ENCODE data around the gene SPACA4.

GRCh38 chr19:48627201-48627864 is 20.8 kb downstream of the SPACA4 start:
- TF ChIP-seq CTCF (IDR thresholded peaks at IDR 0.05) (no peak), SREBF2 (IDR thresholded peaks at IDR 0.05) (no peak), CEBPB (IDR thresholded peaks at IDR 0.05) (no peak), E2F6 (IDR thresholded peaks at IDR 0.05; ENCODE audit: borderline replicate concordance, low read depth) (no peak), POLR2AphosphoS2 (conservative IDR thresholded peaks at IDR 0.05; ENCODE audit: low read length) (no peak), NFE2L2 (conservative IDR thresholded peaks at IDR 0.05; ENCODE audit: low read length) (no peak), REST (IDR thresholded peaks at IDR 0.05) (no peak), JUNB (IDR thresholded peaks at IDR 0.05) (no peak), BHLHE40 (IDR thresholded peaks at IDR 0.05; ENCODE audit: low read depth, low read length) (no peak)
- TF ChIP-seq, protein P1, sequence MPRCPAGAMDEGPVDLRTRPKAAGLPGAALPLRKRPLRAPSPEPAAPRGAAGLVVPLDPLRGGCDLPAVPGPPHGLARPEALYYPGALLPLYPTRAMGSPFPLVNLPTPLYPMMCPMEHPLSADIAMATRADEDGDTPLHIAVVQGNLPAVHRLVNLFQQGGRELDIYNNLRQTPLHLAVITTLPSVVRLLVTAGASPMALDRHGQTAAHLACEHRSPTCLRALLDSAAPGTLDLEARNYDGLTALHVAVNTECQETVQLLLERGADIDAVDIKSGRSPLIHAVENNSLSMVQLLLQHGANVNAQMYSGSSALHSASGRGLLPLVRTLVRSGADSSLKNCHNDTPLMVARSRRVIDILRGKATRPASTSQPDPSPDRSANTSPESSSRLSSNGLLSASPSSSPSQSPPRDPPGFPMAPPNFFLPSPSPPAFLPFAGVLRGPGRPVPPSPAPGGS (IDR thresholded peaks at IDR 0.05) = no peak

All from A549 (cell line).